Measurements from ENCODE around the gene SLC35B4.
"Not testable (repeated sequence)": the region's sequence is repeated elsewhere in the genome, so short reads cannot be mapped to it uniquely, and the experiment has no call there.

The SLC35B4 gene

DNA sequence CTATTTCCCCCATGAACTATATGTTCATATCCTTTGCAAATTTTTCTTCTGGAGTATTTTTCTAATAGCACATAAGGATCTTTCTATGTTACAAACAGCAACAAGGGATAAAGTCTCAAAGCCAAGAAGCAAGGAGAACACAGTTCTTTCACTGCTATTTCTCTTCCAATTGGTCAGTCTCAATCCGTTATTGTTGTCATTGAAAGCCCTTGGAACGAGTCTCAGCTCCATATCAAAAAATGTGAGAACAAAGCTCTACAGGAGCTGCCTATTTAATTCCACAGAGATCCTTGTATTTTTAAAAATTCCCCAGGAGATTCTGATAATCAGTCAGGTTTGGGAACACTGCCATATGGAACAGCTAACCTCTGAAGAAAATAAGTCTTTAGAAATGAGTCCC lies 15.7 kb downstream of the SLC35B4 start:
- DNase-seq (ENCODE audit: low read depth, low spot score), result no peak
- H3K4me3 ChIP-seq (ENCODE audit: low read length), result no peak overlapping the region

DNA sequence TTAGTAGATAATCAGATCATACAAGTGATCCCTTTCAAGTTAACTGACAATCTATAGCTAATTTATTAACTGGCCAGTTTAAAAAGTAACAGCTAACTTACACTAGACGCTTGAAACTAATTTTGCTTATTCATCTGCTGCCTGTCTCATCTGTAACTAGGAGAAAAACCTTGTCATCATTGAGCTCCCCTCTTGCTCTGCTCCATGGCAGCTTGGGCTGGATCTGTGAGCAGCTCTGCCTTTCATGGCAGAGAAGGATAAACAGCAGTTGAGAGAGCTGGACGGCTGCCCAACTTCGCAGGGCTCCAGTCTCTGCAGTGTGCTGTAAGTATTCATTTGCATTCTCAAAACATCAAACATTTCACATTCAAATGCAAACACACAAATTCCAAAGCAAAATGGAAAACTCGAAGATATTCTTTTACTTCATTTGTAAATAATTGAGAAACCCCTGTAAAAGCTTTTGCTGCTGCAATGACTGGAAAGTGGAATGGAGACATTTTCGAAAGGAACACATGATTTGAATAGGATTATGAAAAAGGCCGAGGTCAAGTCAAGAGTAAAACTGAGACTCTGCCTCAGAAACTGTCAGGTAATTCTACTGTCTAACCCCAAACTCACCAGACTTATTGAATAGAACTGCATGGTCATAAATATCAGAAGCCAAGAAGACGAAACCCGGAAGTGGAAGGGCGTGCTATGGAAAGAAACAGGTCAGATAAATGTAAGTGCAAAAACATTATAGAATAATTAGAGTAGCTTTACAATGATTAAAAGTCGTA lies 17.6 kb downstream of the SLC35B4 start:
- DNase-seq (ENCODE audit: low read depth, low spot score), result no peak
- H3K4me3 ChIP-seq (ENCODE audit: low read length), result no peak overlapping the region

DNA sequence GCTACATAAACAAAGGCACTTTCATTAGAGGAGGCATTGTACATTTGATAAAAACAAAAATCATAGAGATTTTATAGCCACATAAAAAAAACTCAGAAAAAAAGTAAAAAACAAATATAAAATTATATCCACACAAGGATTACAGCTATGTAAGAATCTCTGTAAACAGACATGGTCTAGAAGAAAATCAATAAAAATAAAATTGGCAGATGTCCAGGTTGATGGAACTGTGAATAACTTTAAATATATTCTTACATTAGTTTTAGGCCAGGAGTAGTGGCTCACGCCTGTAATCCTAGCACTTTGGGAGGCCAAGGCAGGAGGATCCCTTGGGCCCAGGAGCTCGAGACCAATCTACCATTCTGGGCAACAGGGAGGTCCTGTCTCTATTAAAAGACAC lies 19.2 kb downstream of the SLC35B4 start:
- no peak overlapping the region for H3K4me3 ChIP-seq (ENCODE audit: low read length)
- DNase-seq (ENCODE audit: low read depth, low spot score), result no peak

DNA sequence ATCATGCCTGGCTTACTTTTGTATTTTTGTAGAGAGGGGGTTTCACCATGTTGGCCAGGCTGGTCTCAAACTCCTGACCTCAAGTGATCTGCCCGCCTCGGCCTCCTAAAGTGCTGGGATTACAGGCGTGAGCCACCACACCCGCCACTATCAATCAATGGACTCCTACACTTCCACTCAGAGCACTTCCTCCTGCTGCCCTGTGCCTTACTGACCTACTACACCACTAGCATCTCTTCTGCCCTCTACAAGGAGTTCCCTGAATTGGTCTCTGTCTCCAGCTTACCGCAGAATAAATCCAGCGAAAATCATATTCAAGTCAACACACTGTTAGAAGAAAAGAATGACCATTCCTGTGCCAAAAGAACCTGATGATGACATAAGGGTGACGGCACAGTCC lies 20.7 kb downstream of the SLC35B4 start:
- DNase-seq (ENCODE audit: low read depth, low spot score); H3K4me3 ChIP-seq (ENCODE audit: low read length): not testable (repeated sequence)

DNA sequence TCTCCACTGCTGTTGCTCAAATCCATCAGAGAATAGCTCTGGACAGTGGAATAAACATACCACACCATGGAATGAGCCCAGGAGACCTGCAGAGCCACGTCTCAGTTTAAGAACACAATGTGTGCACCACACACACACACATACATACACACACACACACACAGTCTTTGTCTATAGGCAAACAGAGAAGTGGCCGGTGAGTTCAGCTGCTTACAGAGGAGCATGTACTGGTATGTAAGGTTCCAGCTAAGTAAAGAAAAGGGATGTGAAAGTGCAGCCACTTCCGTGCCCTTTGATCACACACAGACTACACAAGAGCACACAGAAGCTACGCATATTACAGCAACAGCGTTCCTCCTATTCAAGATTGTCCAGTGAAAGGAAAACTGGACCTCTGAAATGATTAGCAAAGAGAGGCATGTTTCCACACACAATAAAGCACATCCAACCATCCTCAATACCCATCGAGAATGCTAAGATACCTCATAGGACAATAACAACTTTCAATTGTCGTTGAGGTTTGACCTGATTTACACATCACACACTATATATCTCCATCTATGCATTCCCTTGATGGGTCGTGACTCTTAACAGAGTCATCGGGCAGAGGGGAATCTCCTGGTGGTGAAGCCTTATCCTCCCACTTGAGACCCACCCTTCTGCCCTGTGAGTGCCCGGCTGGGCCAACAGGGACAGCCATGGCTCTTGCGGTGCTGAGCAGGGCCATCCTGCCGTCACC lies 23.6 kb downstream of the SLC35B4 start:
- no peak for DNase-seq (ENCODE audit: low read depth, low spot score)
- H3K4me3 ChIP-seq (ENCODE audit: low read length), result no peak overlapping the region

DNA sequence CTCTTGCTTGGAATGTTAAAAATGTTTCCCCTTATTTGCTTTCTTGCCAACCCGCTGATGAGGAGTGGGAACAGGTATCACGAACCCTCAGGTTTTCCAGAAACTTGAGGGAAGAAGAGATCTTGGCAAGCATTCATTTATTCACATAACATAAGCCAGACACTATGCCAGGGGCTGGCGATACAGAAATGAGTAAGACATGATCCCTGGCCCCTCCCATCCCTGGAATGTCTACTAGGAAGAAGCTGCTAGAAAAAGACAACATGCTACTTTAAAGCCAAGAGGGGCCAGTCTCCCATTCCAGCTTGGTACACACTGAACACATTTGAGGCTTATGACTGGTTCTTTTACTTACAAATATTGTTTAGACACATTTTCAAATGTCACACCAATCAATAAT lies 26.4 kb downstream of the SLC35B4 start:
- no peak for DNase-seq (ENCODE audit: low read depth, low spot score)
- no peak overlapping the region for H3K4me3 ChIP-seq (ENCODE audit: low read length)

DNA sequence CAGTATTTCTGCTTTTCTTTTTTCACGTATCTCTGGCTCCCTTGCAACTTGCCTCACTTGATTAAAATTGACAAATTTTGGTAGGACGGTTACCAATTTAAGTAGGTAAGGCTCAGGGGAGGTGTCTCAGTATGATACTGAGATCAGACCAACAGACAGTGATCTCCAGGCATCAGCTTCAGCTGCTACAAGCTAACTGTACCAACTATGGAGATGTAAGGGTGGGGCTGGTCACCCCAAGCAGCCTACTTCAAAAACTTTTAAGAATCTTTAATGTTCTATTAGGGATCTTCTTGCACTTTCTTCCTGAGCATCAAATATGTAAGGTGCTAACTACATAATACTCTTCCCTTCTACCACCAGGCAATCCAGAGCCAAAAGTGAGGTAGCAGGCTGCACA lies 26.9 kb downstream of the SLC35B4 start:
- no peak overlapping the region for H3K4me3 ChIP-seq (ENCODE audit: low read length)
- no peak for DNase-seq (ENCODE audit: low read depth, low spot score)

DNA sequence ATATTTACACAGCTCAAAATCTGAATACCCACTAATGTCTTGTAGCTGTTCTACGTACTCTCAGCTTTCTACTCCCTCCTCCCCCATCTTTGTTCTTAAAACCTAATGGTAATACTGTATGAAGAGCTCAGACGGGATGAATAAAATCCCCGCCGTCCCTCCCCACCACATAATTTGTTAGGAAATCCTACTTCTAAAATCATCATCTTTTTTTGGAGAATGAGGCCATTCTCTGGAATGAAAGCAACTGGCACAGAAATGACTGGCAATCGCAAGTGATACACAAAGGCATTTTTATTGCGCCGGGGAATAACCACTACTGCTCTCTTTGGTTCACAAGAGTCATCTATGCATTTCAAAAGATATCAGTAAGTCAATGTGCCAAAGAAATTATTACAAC lies 27.3 kb downstream of the SLC35B4 start:
- no peak for DNase-seq (ENCODE audit: low read depth, low spot score)
- no peak overlapping the region for H3K4me3 ChIP-seq (ENCODE audit: low read length)

DNA sequence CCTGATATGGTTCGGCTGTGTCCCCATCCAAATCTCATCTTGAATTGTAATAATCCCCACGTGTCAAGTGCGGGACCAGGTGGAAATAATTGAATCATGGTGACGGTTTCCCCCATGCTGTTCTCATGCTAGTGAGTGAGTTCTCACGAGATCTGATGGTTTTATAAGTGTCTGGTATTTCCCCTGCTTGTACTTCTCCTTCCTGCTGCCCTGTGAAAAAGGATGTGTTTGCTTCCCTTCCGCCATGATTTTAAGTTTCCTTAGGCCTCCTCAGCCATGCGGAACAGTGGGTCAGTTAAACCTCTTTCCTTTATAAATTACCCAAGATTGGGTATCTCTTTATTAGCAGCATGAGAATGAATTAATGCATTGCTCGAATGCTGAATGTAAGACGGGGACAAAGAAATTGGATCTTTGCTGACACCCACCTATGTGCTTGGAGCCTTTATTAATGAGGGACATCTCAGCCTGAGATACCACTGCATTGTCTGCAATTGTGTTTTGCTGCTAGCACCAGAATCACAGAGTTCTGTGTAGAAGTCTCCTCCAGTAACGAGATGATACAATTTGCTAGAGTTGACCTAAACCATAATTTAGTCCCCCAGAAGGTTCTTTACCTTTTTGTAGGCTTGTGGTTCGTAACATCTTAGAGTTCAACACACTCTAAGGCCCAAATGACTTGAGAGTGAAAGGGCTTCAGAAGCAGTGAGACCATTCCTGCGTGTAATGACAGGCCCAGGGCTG lies 28.6 kb downstream of the SLC35B4 start:
- H3K4me3 ChIP-seq (ENCODE audit: low read length), result no peak overlapping the region
- no peak for DNase-seq (ENCODE audit: low read depth, low spot score)

DNA sequence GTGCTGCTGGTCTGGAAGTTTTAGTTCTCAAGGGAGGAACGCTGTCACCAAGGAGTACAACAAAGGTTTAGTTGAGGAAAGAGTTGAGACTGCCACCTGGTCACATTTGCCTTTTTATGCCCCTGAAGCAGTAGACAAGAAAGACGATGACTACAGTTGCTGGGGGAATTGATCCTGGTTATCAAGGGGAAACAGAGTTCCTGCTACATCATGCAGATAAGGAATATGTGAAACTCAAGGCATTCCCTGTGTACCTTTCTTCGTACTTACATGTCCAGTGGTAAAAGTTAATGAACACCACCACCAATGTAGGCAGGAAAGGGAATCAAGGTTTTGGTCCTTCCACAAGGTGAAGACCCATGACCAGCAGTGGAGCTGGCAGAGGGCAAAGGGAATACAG lies 31.8 kb downstream of the SLC35B4 start:
- no peak for DNase-seq (ENCODE audit: low read depth, low spot score)
- no peak overlapping the region for H3K4me3 ChIP-seq (ENCODE audit: low read length)

DNA sequence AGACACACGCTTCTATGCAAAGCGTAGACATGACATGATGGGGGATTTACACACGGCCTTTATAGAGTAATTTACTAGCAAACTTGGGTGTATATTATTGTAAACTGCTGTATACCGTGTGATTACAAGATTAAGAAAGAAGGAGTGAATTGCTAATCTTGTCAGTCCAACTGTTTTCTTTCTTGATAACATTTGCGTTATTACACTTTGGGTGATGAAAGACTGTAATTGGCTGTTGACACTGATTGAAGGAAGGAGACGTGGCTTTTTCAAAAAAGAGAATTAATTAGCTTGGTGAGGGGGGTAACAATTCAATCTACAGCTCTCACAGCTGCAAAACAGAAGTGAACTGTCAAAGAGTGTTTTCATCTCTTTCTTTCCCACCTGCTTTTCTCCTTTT lies 32.7 kb downstream of the SLC35B4 start:
- H3K4me3 ChIP-seq (ENCODE audit: low read length), result no peak overlapping the region
- no peak for DNase-seq (ENCODE audit: low read depth, low spot score)

DNA sequence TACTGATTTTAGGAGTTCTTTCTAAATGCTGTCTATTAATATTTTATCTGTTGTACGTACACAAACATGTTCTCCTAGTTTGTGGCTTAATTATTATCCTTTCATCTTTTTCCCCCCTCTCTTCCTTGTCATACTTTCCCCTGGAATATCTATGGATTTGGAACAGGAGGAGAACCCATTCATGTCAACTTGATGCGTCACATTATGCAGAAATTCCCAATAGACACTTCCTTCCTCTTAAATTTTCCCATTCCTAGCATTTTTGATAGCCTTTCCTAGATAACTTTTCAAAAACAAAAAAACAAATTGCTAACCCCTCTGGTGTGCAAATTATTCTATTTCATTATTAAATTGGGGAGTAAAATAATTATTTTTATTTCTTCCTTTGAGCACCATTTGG lies 36.2 kb downstream of the SLC35B4 start:
- H3K4me3 ChIP-seq (ENCODE audit: low read length), result no peak overlapping the region
- DNase-seq (ENCODE audit: low read depth, low spot score), result no peak

DNA sequence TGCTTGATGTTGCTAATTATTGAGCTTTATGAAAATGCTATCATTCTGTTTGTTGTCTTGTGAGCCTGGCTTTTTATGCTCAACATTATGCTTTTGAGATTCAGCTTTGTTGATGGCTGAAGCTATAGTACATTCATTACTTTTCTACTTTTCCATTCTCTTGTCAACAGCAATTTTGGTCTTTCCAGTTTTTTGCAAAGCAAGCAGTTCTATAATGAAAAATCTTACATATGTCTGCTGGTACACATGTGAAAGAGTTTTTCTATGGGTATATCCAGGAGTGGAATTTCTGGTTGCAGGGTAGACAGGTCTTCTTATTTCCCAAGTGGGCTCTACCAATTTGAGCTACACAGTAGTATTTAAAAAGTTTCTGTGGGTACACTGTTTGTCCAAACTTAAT lies 36.8 kb downstream of the SLC35B4 start:
- DNase-seq (ENCODE audit: low read depth, low spot score), result no peak
- H3K4me3 ChIP-seq (ENCODE audit: low read length), result no peak overlapping the region

DNA sequence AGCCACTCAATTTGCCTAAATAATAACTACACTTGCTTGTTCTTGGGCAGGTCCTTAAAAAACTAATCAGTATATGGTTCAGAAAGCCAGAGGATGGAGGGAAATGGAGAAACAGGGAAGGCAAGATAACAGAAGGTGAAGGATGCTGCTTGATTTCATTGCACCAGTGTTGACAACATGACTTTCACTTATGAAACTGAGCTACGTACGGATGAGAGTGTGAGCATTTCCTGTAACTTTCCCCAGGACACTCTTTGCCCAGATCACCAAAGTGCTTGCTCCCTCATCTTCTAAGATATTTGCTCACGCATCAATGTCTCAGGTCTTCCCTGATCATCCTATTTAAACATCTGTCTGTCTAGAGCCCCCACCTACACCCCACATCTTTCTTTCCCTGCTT lies 37.4 kb downstream of the SLC35B4 start:
- no peak overlapping the region for H3K4me3 ChIP-seq (ENCODE audit: low read length)
- DNase-seq (ENCODE audit: low read depth, low spot score), result no peak

DNA sequence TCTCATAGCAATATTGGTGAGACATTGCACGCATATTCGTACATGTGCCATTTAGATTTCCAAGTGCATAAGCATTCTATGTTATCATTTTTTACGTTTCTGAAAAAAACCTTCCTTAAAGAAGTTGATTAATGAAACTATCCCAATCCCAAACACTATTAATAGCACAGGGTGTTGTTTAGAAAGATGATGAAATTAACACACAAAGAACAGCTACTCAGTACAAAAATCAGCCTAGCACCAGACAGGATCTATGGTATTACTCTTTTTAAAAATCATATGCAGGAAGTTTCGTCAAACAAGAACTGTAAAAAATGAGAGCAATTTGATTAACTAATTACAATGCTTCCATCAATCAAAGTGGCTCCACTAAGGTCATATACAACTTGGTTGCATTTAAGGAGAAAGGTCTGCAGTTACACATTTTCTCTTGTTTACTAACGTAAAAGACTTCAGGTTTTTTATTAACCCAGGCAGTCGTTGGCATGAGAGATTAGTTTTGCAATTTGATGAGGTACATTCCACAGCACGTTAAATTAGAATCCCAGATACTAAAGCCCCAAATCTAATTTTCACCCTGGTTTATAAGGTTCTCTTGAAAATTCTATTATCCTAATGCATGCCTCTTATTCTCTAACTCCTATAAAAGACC lies 38.1 kb downstream of the SLC35B4 start:
- no peak overlapping the region for H3K4me3 ChIP-seq (ENCODE audit: low read length)
- no peak for DNase-seq (ENCODE audit: low read depth, low spot score)

DNA sequence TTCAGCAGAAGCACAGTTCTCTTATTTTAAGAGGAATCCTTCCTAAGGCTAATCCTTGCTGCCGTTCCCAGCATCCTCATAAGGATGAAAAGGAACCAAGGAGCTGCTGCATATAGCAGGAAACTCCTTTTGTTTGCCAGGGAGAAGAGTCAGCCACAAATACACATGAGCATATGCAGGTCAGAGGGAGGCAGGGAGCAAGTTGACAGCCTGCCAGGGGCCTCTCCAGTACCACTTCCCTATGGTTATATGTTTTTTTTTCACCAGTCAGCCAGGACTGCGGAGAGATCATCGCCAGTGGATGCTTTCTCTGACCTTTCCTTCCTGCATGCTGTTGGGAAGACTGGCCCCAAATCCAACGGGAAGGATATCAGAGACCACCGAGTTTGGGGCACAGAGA lies 39.8 kb downstream of the SLC35B4 start:
- H3K4me3 ChIP-seq (ENCODE audit: low read length), result no peak overlapping the region
- DNase-seq (ENCODE audit: low read depth, low spot score), result no peak

DNA sequence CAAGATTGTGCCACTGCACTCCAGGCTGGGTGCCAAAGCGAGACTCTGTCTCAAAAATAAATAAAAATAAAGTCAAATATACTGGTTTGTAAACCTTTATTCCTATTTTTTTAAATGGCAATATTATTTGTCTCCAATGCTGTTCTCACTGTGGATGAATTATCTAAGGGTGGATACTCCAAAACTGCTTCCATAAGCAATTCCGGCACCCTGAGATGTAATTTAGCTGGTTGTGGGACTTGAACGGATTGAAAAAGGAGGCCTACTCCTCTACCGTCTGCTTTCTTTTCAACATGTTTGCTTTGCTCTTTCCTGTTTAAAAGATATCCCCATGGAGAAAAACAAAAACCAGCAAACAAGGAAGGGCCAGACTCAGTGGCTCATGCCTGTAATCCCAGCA lies 54.4 kb downstream of the SLC35B4 start:
- no peak for DNase-seq (ENCODE audit: low read depth, low spot score)
- no peak overlapping the region for H3K4me3 ChIP-seq (ENCODE audit: low read length)

DNA sequence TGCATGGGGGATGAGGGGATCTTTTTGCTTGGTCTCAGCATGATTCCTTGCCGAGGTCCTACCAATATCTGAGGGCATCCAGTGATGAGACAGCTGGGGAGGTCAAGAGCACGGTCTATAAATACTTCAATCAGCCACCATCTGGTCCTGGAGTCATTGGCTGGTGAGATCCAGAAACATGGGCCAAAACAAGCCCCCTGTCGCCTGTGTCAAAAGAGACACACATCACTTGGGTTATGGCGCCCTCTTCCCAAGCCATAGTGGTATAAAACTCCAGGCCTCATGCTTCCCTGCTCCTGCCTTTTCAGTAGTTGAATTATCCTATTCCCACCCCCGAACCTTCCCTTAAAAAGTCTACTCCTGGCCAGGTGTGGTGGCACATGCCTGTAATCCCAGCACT lies 60.9 kb downstream of the SLC35B4 start:
- no peak for DNase-seq (ENCODE audit: low read depth, low spot score)
- no peak overlapping the region for H3K4me3 ChIP-seq (ENCODE audit: low read length)

DNA sequence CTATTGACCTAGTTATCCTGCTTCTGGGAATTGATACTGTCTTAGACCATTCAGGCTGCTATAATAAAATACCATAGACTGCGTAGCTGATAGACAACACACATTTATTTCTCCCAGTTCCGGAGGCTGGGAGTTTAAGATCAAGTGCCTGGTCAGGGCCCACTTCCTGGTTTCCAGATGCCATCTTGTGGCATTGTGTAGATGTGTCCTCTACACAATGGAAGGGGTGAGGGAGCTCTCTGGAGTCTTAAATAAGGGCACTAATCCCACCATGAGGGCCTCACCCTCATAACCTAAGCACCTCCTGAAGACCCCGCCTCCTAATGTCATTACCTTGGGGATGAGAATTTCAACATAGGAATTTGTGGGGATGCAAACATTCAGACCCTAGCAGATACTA lies 62.4 kb downstream of the SLC35B4 start:
- H3K4me3 ChIP-seq (ENCODE audit: low read length), result no peak overlapping the region
- peak; percentile 5 for DNase-seq (ENCODE audit: low read depth, low spot score)

DNA sequence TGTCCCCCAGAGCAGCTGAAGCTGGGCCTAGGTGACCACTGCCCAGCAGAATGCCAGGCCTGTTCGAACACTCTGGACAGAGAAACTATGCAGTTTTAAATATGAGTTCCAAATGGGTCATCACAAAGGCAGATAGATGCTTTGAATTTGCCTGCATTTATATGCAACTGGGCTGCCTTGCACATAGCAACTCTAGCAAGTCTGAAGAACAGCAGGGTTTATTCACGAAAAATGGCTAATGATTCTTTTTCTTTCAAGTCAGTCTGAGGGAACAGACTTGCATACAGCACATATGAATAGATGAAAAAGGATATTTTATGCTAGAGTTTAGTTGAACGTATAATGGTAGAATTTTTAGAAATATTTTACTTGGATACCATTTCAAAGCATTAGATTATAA lies 68.5 kb downstream of the SLC35B4 start:
- H3K4me3 ChIP-seq (ENCODE audit: low read length), result no peak overlapping the region
- DNase-seq (ENCODE audit: low read depth, low spot score), result no peak

Measured in Jurkat, Clone E6-1 (cell line).